ENCODE data around the gene CABCOCO1.

CABCOCO1 gene

GRCh38 chr10:61753453-61753852 is 90.7 kb downstream of the CABCOCO1 start:
- Mint-ChIP-seq H3K27ac (ENCODE audit: low read depth) (no peak overlapping the region), H3K4me1 (peaks cover 19% of the 10 kb centered on the region), H3K36me3 (ENCODE audit: insufficient read depth) (no peaks in the 10 kb centered on the region), H3K9me3 (no peaks in the 10 kb centered on the region), H3K27me3 (no peaks in the 10 kb centered on the region), H3K4me3 (no peak overlapping the region)
- ATAC-seq (replicated peaks; ENCODE audit: extremely low read depth, poor library complexity, severe bottlenecking) (no peak), DNase-seq (ENCODE audit: low spot score in 2 of 2) (no peak)

DNA sequence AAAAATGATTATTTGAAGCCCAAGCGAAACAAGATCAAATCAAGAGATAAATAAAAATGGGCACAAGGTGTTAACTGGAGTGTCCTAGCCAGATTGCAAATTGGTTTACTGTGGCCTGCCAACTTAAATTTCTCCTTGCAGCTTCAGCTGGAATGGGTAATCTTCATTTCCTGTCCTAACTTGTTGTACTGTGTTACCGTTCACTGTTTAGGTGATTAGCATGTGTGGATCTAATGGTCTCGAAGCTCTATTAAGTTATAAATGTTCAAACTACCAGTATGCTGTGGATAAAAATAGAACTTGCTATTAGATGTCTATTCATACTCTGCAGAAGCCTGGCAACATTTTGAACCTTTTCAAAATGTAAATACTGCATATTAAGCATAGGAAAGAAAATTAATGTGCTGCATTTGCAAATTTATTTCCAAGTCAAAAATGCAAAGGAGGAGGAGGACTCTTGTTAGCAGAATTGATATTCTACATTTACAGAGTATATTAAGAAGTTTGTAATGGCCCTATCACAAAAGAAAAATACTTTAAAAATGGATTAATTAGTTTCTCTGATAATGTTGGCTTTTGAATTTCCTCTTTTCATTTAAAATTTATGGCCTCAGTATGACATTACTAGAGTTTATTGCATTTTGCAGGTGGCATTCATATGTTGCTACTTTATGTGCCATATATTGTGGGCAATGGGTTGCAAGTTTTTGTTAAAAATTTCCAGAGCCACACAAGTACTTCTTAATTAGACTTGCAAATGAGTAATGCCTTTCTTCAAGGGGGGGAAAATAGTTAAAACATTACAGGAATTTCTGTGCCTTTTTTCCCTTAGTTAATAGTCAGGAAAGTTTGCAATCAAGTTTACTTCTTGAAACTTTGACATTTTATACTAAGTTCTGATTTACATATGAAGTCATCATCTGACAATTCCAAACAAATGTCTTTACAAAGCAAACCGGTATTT is 92.1 kb downstream of the CABCOCO1 start:
- DNase-seq (ENCODE audit: low spot score in 2 of 2), result no peak

DNA sequence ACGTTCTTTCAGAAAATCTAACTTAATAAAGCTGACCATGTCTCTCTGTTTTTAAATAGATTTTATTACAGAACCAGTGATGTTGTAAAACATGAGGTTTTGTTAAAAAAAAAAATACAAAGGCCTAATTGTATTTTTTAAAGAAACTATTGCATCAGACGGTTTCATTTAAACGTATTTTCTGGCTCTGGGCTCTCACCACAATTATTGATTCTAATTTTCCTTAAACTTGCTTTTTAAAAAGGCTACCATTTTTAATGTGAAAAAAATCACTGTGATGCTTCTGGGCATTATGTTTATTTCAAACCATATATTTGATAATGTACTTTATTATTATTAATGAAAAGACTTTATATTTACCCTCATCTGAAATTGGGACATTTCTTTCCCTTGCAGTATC is 94.3 kb downstream of the CABCOCO1 start:
- ATAC-seq (replicated peaks; ENCODE audit: extremely low read depth, poor library complexity, severe bottlenecking) (no peak), DNase-seq (ENCODE audit: low spot score in 2 of 2) (no peak)
- Mint-ChIP-seq H3K27me3 (no peaks in the 10 kb centered on the region), H3K9me3 (no peaks in the 10 kb centered on the region), H3K4me1 (peaks cover 5% of the 10 kb centered on the region), H3K27ac (ENCODE audit: low read depth) (no peak overlapping the region), H3K4me3 (no peak overlapping the region), H3K36me3 (ENCODE audit: insufficient read depth) (no peaks in the 10 kb centered on the region)

More for the DNA sequence above, 92.1 kb downstream of the CABCOCO1 start:
- ATAC-seq (replicated peaks; ENCODE audit: extremely low read depth, poor library complexity, severe bottlenecking), result no peak
- no peaks in the 10 kb centered on the region for H3K9me3 Mint-ChIP-seq
- no peak overlapping the region for H3K27ac Mint-ChIP-seq (ENCODE audit: low read depth)
- no peaks in the 10 kb centered on the region for H3K27me3 Mint-ChIP-seq
- no peak overlapping the region for H3K4me3 Mint-ChIP-seq
- no peaks in the 10 kb centered on the region for H3K36me3 Mint-ChIP-seq (ENCODE audit: insufficient read depth)
- H3K4me1 Mint-ChIP-seq, result peaks cover 19% of the 10 kb centered on the region

DNA sequence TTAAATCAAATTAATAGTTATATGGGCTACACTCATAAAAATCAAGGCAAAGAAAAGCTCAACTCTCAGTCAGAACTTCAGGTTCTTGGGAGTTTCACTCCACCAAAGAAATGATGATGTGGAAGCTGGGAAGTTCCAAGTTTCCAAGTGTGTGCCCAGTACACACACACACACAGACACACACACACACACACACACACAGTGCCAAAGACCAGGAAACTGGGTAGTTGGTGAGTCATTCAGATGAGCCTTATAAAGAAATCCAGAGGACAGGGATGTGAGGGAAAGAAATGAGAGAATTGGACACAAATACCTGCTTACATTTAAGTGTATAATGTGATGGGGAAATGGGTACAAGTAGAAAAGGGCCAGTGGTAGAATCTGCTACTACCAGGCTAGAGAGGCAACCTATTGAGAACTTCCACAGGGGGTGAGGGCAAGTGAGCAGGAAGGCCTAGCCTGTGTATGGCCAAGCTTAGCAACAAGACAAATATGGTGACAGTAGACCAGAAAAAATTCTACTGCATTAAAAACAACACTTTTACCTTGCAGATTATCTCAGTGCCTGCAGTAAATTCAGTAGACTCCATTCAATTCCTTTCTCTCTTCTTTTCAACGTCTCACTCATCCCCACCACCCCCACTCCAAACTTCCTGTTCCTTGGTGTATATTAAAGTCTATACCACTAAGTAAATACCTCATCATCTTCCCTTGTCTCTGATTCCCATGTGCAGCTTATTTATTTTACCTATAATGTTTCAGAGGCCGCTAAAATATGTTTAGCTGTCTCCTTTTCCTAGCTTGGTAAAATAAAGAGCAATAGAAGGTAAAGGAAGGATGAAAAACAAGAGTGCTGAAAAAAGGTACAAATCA is 95.0 kb downstream of the CABCOCO1 start:
- Mint-ChIP-seq H3K36me3 (ENCODE audit: insufficient read depth) (no peaks in the 10 kb centered on the region), H3K9me3 (no peaks in the 10 kb centered on the region), H3K4me3 (no peak overlapping the region), H3K4me1 (no peaks in the 10 kb centered on the region), H3K27ac (ENCODE audit: low read depth) (no peak overlapping the region), H3K27me3 (no peaks in the 10 kb centered on the region)
- ATAC-seq (replicated peaks; ENCODE audit: extremely low read depth, poor library complexity, severe bottlenecking), result no peak
- DNase-seq (ENCODE audit: low spot score in 2 of 2), result no peak

- H3K36me3 Mint-ChIP-seq (ENCODE audit: insufficient read depth), result no peaks in the 10 kb centered on the region
- no peaks in the 10 kb centered on the region for H3K4me1 Mint-ChIP-seq
- H3K9me3 Mint-ChIP-seq, result no peaks in the 10 kb centered on the region
- H3K27me3 Mint-ChIP-seq, result no peaks in the 10 kb centered on the region
- DNase-seq (ENCODE audit: low spot score in 2 of 2) (no peak), ATAC-seq (replicated peaks; ENCODE audit: extremely low read depth, poor library complexity, severe bottlenecking) (no peak)
- no peak overlapping the region for H3K27ac Mint-ChIP-seq (ENCODE audit: low read depth)
- no peak overlapping the region for H3K4me3 Mint-ChIP-seq
Measured at GRCh38 chr10:61758433-61758832, 95.7 kb downstream of the CABCOCO1 start.

- Mint-ChIP-seq H3K27ac (ENCODE audit: low read depth) (no peak overlapping the region), H3K36me3 (ENCODE audit: insufficient read depth) (no peaks in the 10 kb centered on the region), H3K4me1 (no peaks in the 10 kb centered on the region), H3K4me3 (no peak overlapping the region), H3K27me3 (no peaks in the 10 kb centered on the region), H3K9me3 (no peaks in the 10 kb centered on the region)
- no peak for DNase-seq (ENCODE audit: low spot score in 2 of 2)
- ATAC-seq (replicated peaks; ENCODE audit: extremely low read depth, poor library complexity, severe bottlenecking), result no peak
Measured at GRCh38 chr10:61759751-61760150, 97.0 kb downstream of the CABCOCO1 start.

GRCh38 chr10:61760943-61761824 is 98.5 kb downstream of the CABCOCO1 start:
- no peak overlapping the region for H3K4me3 Mint-ChIP-seq
- no peak for ATAC-seq (replicated peaks; ENCODE audit: extremely low read depth, poor library complexity, severe bottlenecking)
- H3K4me1 Mint-ChIP-seq, result peaks cover 10% of the 10 kb centered on the region
- no peaks in the 10 kb centered on the region for H3K27me3 Mint-ChIP-seq
- H3K9me3 Mint-ChIP-seq, result no peaks in the 10 kb centered on the region
- H3K27ac Mint-ChIP-seq (ENCODE audit: low read depth), result no peak overlapping the region
- DNase-seq (ENCODE audit: low spot score in 2 of 2), result no peak
- H3K36me3 Mint-ChIP-seq (ENCODE audit: insufficient read depth), result no peaks in the 10 kb centered on the region

DNA sequence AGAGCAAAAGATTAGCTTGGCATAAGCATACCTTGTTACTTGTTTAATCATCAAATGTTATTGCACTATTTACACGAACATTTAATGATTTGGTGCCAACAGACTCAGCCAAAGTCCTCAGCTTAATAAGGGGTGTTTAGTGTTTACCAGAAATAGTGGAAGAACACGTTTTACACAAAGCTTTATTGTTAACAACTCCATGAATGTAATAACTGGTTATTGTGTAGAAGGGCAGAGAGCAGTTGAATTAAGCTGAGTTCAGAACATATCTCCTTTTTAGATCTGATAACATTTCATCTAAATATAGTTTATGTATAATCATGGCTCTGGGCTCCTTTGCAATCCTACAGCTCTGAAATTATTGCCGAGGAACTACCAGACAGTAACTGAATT is 99.1 kb downstream of the CABCOCO1 start:
- Mint-ChIP-seq H3K27ac (ENCODE audit: low read depth) (no peak overlapping the region), H3K4me3 (no peak overlapping the region), H3K4me1 (peaks cover 10% of the 10 kb centered on the region), H3K9me3 (no peaks in the 10 kb centered on the region), H3K36me3 (ENCODE audit: insufficient read depth) (no peaks in the 10 kb centered on the region), H3K27me3 (no peaks in the 10 kb centered on the region)
- DNase-seq (ENCODE audit: low spot score in 2 of 2) (no peak), ATAC-seq (replicated peaks; ENCODE audit: extremely low read depth, poor library complexity, severe bottlenecking) (no peak)

GRCh38 chr10:61763778-61764177 is 101.0 kb downstream of the CABCOCO1 start:
- Mint-ChIP-seq H3K4me3 (no peak overlapping the region), H3K9me3 (no peaks in the 10 kb centered on the region), H3K27ac (ENCODE audit: low read depth) (no peak overlapping the region), H3K4me1 (peaks cover 10% of the 10 kb centered on the region), H3K36me3 (ENCODE audit: insufficient read depth) (no peaks in the 10 kb centered on the region), H3K27me3 (no peaks in the 10 kb centered on the region)
- ATAC-seq (replicated peaks; ENCODE audit: extremely low read depth, poor library complexity, severe bottlenecking), result no peak
- DNase-seq (ENCODE audit: low spot score in 2 of 2), result no peak

- no peaks in the 10 kb centered on the region for H3K27me3 Mint-ChIP-seq
- no peak for DNase-seq (ENCODE audit: low spot score in 2 of 2)
- H3K27ac Mint-ChIP-seq (ENCODE audit: low read depth), result no peak overlapping the region
- H3K9me3 Mint-ChIP-seq, result no peaks in the 10 kb centered on the region
- H3K4me3 Mint-ChIP-seq, result no peak overlapping the region
- H3K36me3 Mint-ChIP-seq (ENCODE audit: insufficient read depth), result no peaks in the 10 kb centered on the region
- ATAC-seq (replicated peaks; ENCODE audit: extremely low read depth, poor library complexity, severe bottlenecking), result no peak
- peaks cover 10% of the 10 kb centered on the region for H3K4me1 Mint-ChIP-seq
Measured at GRCh38 chr10:61764486-61764885, 101.8 kb downstream of the CABCOCO1 start.

DNA sequence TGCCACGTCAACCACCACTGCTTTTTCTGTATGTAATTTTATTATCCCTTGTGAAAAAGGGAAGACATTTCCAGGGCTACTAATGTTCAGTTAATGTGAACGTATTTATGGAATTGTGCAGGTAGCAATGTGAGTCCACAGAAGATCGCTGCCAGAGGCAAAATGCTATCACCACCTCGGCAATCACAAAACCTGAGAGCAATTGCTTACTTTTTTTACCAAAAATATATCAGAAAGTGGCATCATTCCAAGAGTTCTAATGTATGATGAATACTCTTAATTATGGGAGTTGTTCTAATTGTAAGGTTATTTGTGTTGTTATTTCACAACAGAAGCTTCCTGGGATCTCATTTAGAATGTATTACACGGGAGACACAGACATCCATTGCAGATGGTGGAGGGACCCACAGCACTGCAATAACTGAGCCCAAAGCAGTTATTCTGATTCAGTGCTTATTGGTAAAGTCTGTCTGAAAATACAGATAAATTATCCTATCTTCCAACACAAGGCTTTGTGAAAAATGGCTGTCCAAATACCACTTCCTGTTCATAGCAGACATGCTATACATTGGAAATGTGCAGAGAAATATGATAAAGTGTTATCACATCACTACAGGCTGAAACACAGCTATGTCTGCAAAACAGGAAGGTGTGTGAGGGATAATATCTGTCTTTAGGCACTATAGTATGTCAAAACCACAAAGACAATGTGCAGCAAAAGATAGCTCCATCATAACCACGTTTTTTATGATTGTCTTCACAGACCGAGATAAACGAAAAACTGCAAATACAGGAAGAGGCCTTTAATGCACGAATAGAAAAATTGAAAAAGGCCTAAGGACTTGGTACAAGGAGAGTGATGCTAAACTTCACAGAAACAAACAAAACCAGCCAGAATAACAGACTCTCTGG is 102.7 kb downstream of the CABCOCO1 start:
- Mint-ChIP-seq H3K9me3 (no peaks in the 10 kb centered on the region), H3K36me3 (ENCODE audit: insufficient read depth) (no peaks in the 10 kb centered on the region), H3K4me3 (no peak overlapping the region), H3K4me1 (peaks cover 10% of the 10 kb centered on the region), H3K27ac (ENCODE audit: low read depth) (peak overlapping the region; percentile 15), H3K27me3 (no peaks in the 10 kb centered on the region)
- ATAC-seq (replicated peaks; ENCODE audit: extremely low read depth, poor library complexity, severe bottlenecking) (peak; percentile 78), DNase-seq (ENCODE audit: low spot score in 2 of 2) (no peak)
